Stomach smooth muscle (tissue), 2 donors: Measurements from ENCODE around the gene CHRNB2.
"Not testable (repeated sequence)": the region's sequence is repeated elsewhere in the genome, so short reads cannot be mapped to it uniquely, and the experiment has no call there.

Experiments used
- H3K27ac ChIP-seq: one replicate; pipeline ENCODE4 v1.7.0; 2013; ENCODE audit warnings: mild to moderate bottlenecking, low read length, inconsistent platforms
- H3K27me3 ChIP-seq, 2 donors: one replicate each; pipeline ENCODE4 v1.7.0; 2013; ENCODE audit warnings: low read length in 2 of 2; ENCODE audit not compliant: insufficient read depth in 2 of 2, control insufficient read depth in 1 of 2
- H3K36me3 ChIP-seq, 2 donors: one replicate each; pipeline ENCODE4 v1.7.0; 2013; ENCODE audit warnings: low read length in 2 of 2; ENCODE audit not compliant: control insufficient read depth in 2 of 2, insufficient read depth in 2 of 2
- H3K4me1 ChIP-seq: one replicate; pipeline ENCODE4 v1.7.0; 2013; ENCODE audit warnings: low read length; ENCODE audit not compliant: control insufficient read depth, insufficient read depth
- H3K4me3 ChIP-seq, 2 donors: one replicate each; pipeline ENCODE4 v1.7.0; 2013; ENCODE audit warnings: low read length in 2 of 2
- H3K9ac ChIP-seq, 2 donors: one replicate each; pipeline ENCODE4 v1.7.0; 2013; ENCODE audit warnings: low read length in 2 of 2, mild to moderate bottlenecking in 1 of 2
- H3K9me3 ChIP-seq, 2 donors: one replicate each; pipeline ENCODE4 v1.7.0; 2013; ENCODE audit warnings: low read length in 2 of 2; ENCODE audit not compliant: control insufficient read depth in 2 of 2
- donor health status: healthy.
- donor health status: Pancreatic carcinoma.

The CHRNB2 gene, protein sequence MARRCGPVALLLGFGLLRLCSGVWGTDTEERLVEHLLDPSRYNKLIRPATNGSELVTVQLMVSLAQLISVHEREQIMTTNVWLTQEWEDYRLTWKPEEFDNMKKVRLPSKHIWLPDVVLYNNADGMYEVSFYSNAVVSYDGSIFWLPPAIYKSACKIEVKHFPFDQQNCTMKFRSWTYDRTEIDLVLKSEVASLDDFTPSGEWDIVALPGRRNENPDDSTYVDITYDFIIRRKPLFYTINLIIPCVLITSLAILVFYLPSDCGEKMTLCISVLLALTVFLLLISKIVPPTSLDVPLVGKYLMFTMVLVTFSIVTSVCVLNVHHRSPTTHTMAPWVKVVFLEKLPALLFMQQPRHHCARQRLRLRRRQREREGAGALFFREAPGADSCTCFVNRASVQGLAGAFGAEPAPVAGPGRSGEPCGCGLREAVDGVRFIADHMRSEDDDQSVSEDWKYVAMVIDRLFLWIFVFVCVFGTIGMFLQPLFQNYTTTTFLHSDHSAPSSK

DNA sequence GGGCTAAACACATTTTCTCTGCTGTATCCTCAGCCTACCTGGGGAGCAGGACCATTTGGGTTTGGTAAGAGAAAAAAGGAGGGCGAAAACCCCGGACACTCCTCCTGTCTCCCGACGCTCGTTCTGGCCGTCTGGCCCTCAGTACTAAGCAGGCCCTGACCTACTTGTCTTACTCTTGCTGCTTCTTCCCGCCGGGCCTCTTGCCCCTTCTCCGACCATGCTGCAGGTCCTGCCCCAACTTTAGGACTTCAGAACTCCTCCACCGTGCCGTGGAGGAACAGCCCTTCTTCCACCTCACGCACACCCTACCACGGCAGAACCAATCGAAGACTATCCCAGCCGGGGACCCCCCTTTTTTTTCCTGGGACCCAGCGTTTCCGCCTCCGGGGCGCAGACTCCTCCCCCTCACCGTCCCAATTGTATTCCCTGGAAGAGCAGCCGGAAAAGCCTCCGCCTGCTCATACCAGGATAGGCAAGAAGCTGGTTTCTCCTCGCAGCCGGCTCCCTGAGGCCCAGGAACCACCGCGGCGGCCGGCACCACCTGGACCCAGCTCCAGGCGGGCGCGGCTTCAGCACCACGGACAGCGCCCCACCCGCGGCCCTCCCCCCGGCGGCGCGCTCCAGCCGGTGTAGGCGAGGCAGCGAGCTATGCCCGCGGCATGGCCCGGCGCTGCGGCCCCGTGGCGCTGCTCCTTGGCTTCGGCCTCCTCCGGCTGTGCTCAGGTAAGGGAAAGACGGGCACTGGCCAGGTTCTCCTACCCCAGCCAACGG is at the start of gene CHRNB2:
Gene CHRNB2, plus strand, starts transcription at position 393 of the 771 bp plus-strand sequence. Its CDS starts 267 bp downstream, at position 660.
- no peak within 1 kb of the TSS for H3K9ac ChIP-seq
- peak within 1 kb of the TSS in 1 of 2 donors; percentile 57 for H3K4me3 ChIP-seq
- no peak within 1 kb of the TSS for H3K27ac ChIP-seq
- H3K27me3 ChIP-seq: peaks cover 7 to 9% of the 10 kb centered on the region in 2 donors
- no peaks in the 10 kb centered on the region for H3K9me3 ChIP-seq
- H3K36me3 ChIP-seq: no peaks in the 10 kb centered on the region
- H3K4me1 ChIP-seq: peaks cover 8% of the 10 kb centered on the region

DNA sequence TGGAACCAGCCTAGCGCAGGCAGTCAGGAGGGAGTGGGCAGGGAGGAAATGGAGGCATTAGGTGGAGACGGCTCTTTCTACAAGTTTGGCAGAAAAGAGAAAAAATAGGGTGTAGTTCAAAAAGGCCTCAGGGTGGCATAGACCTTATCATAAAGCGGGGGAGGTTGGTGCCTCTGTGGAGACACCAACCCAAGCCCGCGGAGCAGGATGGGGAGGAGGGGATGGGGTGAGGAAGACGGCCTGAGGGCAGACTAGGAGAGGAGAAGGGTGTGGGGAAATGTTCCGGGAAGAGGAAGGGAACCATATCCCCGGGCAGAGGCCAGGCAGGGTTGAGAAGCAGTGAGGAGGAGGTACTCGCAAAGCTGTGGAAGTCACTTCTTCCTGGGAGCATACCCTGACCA is 48.0 kb upstream of the CHRNB2 start:
- no peak overlapping the region for H3K27ac ChIP-seq

DNA sequence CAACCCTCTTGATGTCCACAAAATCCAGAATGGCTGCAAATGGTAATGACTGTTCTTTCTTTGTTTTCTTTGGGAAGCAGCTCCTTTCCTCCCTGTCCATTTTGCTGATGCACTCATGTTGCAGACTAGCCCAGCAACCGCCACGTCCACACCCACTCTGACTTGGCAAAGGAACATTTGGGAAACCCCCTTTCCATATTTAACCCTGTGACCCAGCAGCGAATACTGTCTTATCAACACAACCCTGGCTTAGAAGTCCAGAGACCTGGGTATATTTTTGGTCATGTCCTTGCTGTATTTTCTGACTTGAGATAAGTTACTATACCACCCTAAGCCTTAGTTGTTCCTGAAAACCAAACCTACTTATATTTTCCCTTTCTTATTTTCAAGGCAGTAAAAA is 47.2 kb upstream of the CHRNB2 start:
- H3K9me3 ChIP-seq: peaks cover 0 to 3% of the 10 kb centered on the region in 2 donors
- H3K4me3 ChIP-seq: no peak overlapping the region
- H3K27me3 ChIP-seq: peaks cover 0 to 5% of the 10 kb centered on the region in 2 donors
- H3K36me3 ChIP-seq: no peaks in the 10 kb centered on the region
- H3K4me1 ChIP-seq: no peaks in the 10 kb centered on the region
- H3K9ac ChIP-seq: no peak overlapping the region
- H3K27ac ChIP-seq: no peak overlapping the region

More for the DNA sequence above, 48.0 kb upstream of the CHRNB2 start:
- Histone ChIP-seq H3K9me3 (peaks cover 0 to 3% of the 10 kb centered on the region in 2 donors), H3K27me3 (peaks cover 0 to 5% of the 10 kb centered on the region in 2 donors), H3K36me3 (no peaks in the 10 kb centered on the region), H3K9ac (no peak overlapping the region), H3K4me3 (no peak overlapping the region), H3K4me1 (no peaks in the 10 kb centered on the region)

DNA sequence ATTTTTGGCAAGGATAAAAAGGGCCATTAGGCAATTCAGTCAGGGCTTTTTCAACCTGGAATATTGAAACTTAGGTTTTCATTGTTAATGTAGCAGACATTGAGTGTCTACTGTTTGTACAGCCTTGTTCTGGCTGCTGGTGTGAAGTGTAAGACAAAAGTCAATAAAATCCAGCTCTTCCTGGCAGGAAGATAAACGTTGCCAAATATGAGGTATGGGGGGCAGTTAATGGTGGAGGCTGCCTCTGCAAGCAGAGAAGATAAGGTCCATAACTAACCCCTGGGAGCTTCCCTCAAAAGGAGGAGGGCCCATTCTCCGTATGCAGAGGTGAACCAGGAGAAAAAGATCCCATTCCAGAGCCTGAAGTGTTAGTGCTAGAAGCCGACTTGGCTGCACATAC is 45.9 kb upstream of the CHRNB2 start:
- Histone ChIP-seq H3K4me3 (no peak overlapping the region), H3K27ac (no peak overlapping the region), H3K9me3 (peaks cover 0 to 3% of the 10 kb centered on the region in 2 donors), H3K9ac (no peak overlapping the region), H3K27me3 (peaks cover 0 to 5% of the 10 kb centered on the region in 2 donors), H3K36me3 (no peaks in the 10 kb centered on the region), H3K4me1 (no peaks in the 10 kb centered on the region)

DNA sequence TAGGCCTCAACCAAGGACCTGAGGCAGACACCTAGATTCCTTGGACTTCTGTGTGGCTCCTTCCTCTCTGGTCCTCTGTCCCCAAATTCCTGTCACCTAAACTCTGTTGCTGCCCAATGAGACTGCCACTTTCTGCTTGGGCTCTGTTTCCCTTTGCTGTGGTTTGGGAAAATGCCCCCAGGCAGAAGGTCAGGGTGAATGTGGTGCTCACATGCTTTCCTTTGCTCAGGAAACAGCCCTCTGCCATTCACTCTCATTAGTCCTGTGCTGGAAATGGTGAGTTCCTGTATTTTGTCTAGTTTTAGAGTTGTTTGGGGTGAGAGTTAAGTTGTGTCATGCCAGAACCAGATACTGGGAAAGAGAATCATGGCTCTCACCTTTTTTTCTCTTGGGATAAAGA is 42.7 kb upstream of the CHRNB2 start:
- peaks cover 0 to 3% of the 10 kb centered on the region in 2 donors for H3K9me3 ChIP-seq
- H3K27ac ChIP-seq: no peak overlapping the region
- no peak overlapping the region for H3K4me3 ChIP-seq
- peaks cover 0 to 3% of the 10 kb centered on the region in 2 donors for H3K27me3 ChIP-seq
- H3K36me3 ChIP-seq: no peaks in the 10 kb centered on the region
- no peak overlapping the region for H3K9ac ChIP-seq
- no peaks in the 10 kb centered on the region for H3K4me1 ChIP-seq

DNA sequence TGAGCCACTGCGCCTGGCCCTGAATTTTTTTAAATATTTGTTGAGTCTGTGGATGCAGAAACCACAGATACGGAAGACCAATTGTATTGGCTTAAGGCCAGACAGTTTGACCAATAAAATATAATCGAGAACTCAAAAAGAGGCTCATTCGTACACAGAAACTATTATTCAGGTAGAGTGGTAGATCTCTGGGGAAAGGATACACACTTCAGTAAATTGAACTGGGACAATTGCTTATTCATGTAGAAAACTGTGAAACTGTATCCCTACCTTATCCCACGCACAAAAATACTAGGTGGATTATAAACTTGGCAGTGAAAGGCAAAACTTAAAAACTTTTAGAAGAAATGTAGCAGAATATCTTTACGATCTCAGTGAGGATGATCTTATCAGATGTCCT is 40.4 kb upstream of the CHRNB2 start:
- Histone ChIP-seq H3K4me3 (no peak overlapping the region), H3K27me3 (peaks cover 0 to 1% of the 10 kb centered on the region in 2 donors), H3K27ac (no peak overlapping the region), H3K9me3 (peaks cover 0 to 3% of the 10 kb centered on the region in 2 donors), H3K4me1 (no peaks in the 10 kb centered on the region), H3K9ac (no peak overlapping the region), H3K36me3 (no peaks in the 10 kb centered on the region)

DNA sequence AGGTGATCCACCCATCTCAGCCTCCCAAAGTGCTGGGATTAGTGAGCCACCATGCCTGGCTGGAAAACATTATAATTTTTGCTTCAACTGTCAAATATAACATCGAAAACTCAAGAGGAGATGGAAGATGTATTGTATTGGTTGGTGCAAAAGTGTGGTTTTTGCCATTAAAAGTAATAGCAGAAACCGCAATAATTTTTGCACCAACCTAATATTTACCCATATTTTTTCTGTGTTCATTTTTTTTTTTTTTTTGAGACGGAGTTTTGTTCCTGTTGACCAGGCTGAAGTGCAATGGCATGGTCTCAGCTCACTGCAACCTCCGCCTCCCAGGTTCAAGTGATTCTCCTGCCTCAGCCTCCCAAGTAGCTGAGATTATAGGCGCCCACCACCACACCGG is 38.3 kb upstream of the CHRNB2 start:
- Histone ChIP-seq H3K9me3 (no peaks in the 10 kb centered on the region), H3K9ac (no peak overlapping the region), H3K4me1 (no peaks in the 10 kb centered on the region), H3K27me3 (no peaks in the 10 kb centered on the region), H3K27ac (no peak overlapping the region), H3K4me3 (no peak overlapping the region), H3K36me3 (no peaks in the 10 kb centered on the region)

DNA sequence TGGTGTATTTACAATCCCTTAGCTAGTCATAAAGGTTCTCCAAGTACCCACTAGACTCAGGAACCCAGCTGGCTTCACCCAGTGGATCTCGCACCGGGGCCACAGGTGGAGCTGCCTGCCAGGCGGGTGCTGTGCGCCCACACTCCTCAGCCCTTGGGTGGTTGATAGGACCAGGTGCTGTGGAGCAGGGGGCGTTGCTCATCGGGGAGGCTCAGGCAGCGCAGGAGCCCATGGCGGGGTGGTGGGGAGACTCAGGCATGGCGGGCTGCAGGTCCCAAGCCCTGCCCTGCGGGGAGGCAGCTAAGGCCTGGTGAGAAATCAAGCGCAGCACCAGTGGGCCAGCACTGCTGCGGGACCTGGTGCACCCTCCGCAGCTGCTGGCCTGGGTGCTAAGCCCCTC is 35.6 kb upstream of the CHRNB2 start:
- H3K4me3 ChIP-seq, H3K9me3 ChIP-seq, H3K27ac ChIP-seq, H3K9ac ChIP-seq, H3K36me3 ChIP-seq, H3K4me1 ChIP-seq, H3K27me3 ChIP-seq: not testable (repeated sequence)

DNA sequence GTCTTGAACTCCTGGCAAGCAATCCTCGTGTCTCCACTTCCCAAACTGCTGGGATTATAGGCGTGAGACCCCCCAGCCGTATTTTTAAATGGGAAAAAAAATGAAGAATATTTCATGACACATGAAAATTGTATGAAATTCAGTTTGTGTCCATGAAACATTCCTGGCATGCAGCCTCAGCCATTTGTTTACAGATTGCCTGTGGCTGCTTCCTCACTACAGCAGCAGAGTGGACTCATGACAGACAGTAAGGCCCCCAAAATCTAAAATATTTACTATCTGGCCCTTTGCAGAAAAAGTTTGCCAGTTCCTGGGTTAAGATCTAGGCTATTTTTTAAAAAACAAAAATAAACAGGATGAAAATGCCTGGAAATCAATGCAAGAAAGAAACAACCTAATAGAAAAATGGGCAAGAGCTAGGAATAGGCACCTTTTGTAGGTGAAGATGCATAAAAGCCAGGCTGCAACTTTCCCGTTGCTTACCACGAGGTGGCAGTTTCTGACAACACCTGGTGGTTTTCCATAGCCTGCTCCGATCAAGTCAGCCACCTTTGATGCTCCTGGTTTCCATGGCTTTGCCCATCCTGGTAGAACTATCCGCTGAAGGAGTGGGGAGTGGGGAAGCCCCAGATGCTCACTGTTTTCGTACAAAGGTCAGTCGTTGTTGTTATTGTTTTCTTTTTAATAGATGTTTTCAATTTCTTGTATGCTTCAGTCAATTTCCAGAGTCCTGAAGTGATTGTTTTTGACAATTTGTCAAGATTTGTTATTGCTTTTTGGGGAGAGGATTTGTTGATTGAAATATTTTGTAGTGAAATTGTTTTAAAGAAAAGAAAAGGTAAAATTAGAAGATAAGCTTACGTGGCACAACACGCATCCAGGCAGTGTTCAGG is 33.4 kb upstream of the CHRNB2 start:
- H3K36me3 ChIP-seq: no peaks in the 10 kb centered on the region
- peaks cover 0 to 4% of the 10 kb centered on the region in 2 donors for H3K27me3 ChIP-seq
- H3K27ac ChIP-seq: no peak overlapping the region
- no peak overlapping the region for H3K9ac ChIP-seq
- H3K4me1 ChIP-seq: no peaks in the 10 kb centered on the region
- H3K9me3 ChIP-seq: peaks cover 0 to 2% of the 10 kb centered on the region in 2 donors
- H3K4me3 ChIP-seq: no peak overlapping the region

DNA sequence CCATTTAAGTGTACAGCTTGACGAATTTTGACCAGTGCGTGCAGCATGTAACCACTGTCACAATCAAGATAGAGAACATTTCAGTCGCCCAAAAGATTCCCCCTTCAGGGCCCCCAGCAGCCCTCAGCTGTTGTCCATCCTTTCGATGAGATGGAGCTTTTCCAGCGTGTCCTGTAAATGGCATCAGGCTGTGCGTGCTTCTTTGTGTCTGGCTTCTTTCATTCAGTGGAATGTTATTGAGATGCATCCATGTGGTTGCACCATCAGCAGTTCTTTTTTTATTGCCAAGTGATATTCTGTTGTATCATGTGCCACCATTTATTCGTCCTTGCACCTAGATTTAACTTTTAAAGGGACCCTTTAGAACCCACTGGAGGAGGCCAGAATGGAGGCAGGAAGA is 31.0 kb upstream of the CHRNB2 start:
- H3K9me3 ChIP-seq: peaks cover 0 to 2% of the 10 kb centered on the region in 2 donors
- no peaks in the 10 kb centered on the region for H3K36me3 ChIP-seq
- peaks cover 0 to 8% of the 10 kb centered on the region in 2 donors for H3K27me3 ChIP-seq
- H3K27ac ChIP-seq: no peak overlapping the region
- H3K4me3 ChIP-seq: no peak overlapping the region
- no peak overlapping the region for H3K9ac ChIP-seq
- H3K4me1 ChIP-seq: no peaks in the 10 kb centered on the region
